Measurements from ENCODE around the gene KIF13A.
"Not testable (repeated sequence)": the region's sequence is repeated elsewhere in the genome, so short reads cannot be mapped to it uniquely, and the experiment has no call there.

KIF13A gene

GRCh38 chr6:17846762-17847161 is 140.7 kb downstream of the KIF13A start:
- DNase-seq (ENCODE audit: low read depth), result no peak

GRCh38 chr6:17845598-17845997 is 141.8 kb downstream of the KIF13A start:
- no peak for DNase-seq (ENCODE audit: low read depth)

- DNase-seq (ENCODE audit: low read depth), result not testable (repeated sequence)
Measured at GRCh38 chr6:17844967-17845366, 142.5 kb downstream of the KIF13A start.

GRCh38 chr6:17842934-17843821 is 144.3 kb downstream of the KIF13A start:
- DNase-seq (ENCODE audit: low read depth), result no peak

- no peak for DNase-seq (ENCODE audit: low read depth)
Measured at GRCh38 chr6:17842014-17842776, 145.2 kb downstream of the KIF13A start.

GRCh38 chr6:17839513-17840223 is 147.8 kb downstream of the KIF13A start:
- DNase-seq (ENCODE audit: low read depth), result no peak

- no peak for DNase-seq (ENCODE audit: low read depth)
Measured at GRCh38 chr6:17836293-17836692, 151.1 kb downstream of the KIF13A start.

GRCh38 chr6:17835784-17836183 is 151.7 kb downstream of the KIF13A start:
- DNase-seq (ENCODE audit: low read depth), result no peak

GRCh38 chr6:17831135-17831534 is 156.3 kb downstream of the KIF13A start:
- no peak for DNase-seq (ENCODE audit: low read depth)

- no peak for DNase-seq (ENCODE audit: low read depth)
Measured at GRCh38 chr6:17829905-17830304, 157.5 kb downstream of the KIF13A start.

GRCh38 chr6:17828149-17828548 is 159.3 kb downstream of the KIF13A start:
- DNase-seq (ENCODE audit: low read depth), result no peak

GRCh38 chr6:17826301-17826700 is 161.1 kb downstream of the KIF13A start:
- DNase-seq (ENCODE audit: low read depth), result no peak

- DNase-seq (ENCODE audit: low read depth), result no peak
Measured at GRCh38 chr6:17820055-17820454, 167.4 kb downstream of the KIF13A start.

GRCh38 chr6:17817763-17818162 is 169.7 kb downstream of the KIF13A start:
- no peak for DNase-seq (ENCODE audit: low read depth)

- DNase-seq (ENCODE audit: low read depth), result no peak
Measured at GRCh38 chr6:17816921-17817611, 170.4 kb downstream of the KIF13A start.

- DNase-seq (ENCODE audit: low read depth), result no peak
Measured at GRCh38 chr6:17813542-17813941, 173.9 kb downstream of the KIF13A start.

GRCh38 chr6:17812311-17812710 is 175.1 kb downstream of the KIF13A start:
- no peak for DNase-seq (ENCODE audit: low read depth)

GRCh38 chr6:17808609-17809008 is 178.8 kb downstream of the KIF13A start:
- DNase-seq (ENCODE audit: low read depth), result no peak

- DNase-seq (ENCODE audit: low read depth), result not testable (repeated sequence)
Measured at GRCh38 chr6:17807431-17807830, 180.0 kb downstream of the KIF13A start.

- no peak for DNase-seq (ENCODE audit: low read depth)
Measured at GRCh38 chr6:17803409-17803808, 184.0 kb downstream of the KIF13A start.

- no peak for DNase-seq (ENCODE audit: low read depth)
Measured at GRCh38 chr6:17798477-17799154, 188.8 kb downstream of the KIF13A start.

All from T-helper 22 cell (primary cell).